H1 (cell line): Measurements from ENCODE around the gene MARK1.

ENCODE experiments used
- CTCF ChIP-seq, 3 experiments: IDR thresholded peaks; 1 replicate in 2 of 3; 2 replicates in 1 of 3; pipeline versions ENCODE4 v1.5.1 to v1.6.1; 2011; ENCODE audit warnings: low read length in 3 of 3, mild to moderate bottlenecking in 3 of 3, inconsistent platforms in 2 of 3, low read depth in 1 of 3, moderate library complexity in 1 of 3; ENCODE audit not compliant: insufficient read depth in 1 of 3; ENCODE audit errors: control extremely low read depth in 1 of 3
- EZH2 ChIP-seq: fragments of 200-600 bp; sonication (generic); IDR thresholded peaks from 2 replicates; pipeline ENCODE4 v1.7.1; 2012; ENCODE audit warnings: low read depth, mild to moderate bottlenecking, moderate library complexity, low read length, inconsistent platforms; ENCODE audit not compliant: severe bottlenecking

- TF ChIP-seq EZH2 (no peak), CTCF (IDR thresholded peaks at IDR 0.05; ENCODE audit: control extremely low read depth in 1 of 3, insufficient read depth in 1 of 3, low read depth in 1 of 3, low read length in 3 of 3) (no peak)
These were observed 141.1 kb downstream of the MARK1 start for GRCh38 chr1:220669005-220669404.
